HCT116 (cell line): ENCODE measurements around the gene MECP2. TPM values are rescaled to one million over a fixed set of nuclear protein-coding genes. Genes with fewer than 3 reads are reported as not detected.

Experiments used
- ATAC-seq: fragments of 200-7000 bp; cut with Tn5 transposase; 2 replicates; pipeline ENCODE4 v1.9.1; 2020; ENCODE audit warnings: mild to moderate bottlenecking, moderate library complexity
- BruUV-seq: library from RNA; stranded (reverse); fragments of 400-500 nt; replicated peaks from 2 replicates; lab custom pipeline; 2021; lab: Mats Ljungman, UMichigan
- CTCF ChIA-PET: fragments of 300-600 bp; sonication (Branson Sonifier 250); formaldehyde crosslinking; loops from one replicate; lab custom pipeline; 2021; ENCODE audit warnings: antibody characterized with exemption; lab: Charles Lee
- POLR2A ChIA-PET: fragments of 300-600, 350-600 bp; sonication (Branson Sonifier 250); formaldehyde crosslinking; loops from one replicate; lab custom pipeline; 2021; ENCODE audit warnings: antibody characterized with exemption; lab: Charles Lee
- RAD21 ChIA-PET, 2 experiments: fragments of 300-600 bp; sonication (Branson Sonifier 250); formaldehyde crosslinking; loops; one replicate each; lab custom pipeline; 2023; ENCODE audit warnings: low total read pairs in 2 of 2; ENCODE audit not compliant: uncharacterized antibody in 2 of 2, unreplicated experiment in 2 of 2, low non-redundant PET in 1 of 2; lab: Charles Lee
- DNase-seq: peaks from one replicate; pipeline ENCODE4 v3.0.0-alpha.2; 2010; ENCODE audit warnings: low read depth, low spot score
- H2AFZ ChIP-seq: fragments of 200-600 bp; shearing (Covaris generic), sonication (generic); 2 replicates; pipeline ENCODE4 v1.6.1; 2017; ENCODE audit warnings: low read depth, mixed run types, mixed read lengths, antibody characterized with exemption, low read length; ENCODE audit not compliant: poor library complexity, severe bottlenecking
- H3K27ac ChIP-seq: 2 replicates; pipeline ENCODE4 v1.5.1; 2012; ENCODE audit warnings: low read depth, low read length
- H3K27me3 ChIP-seq: fragments of 200-600 bp; sonication (generic); 2 replicates; pipeline ENCODE4 v1.6.1; 2016; ENCODE audit warnings: mixed run types, low read length, mixed read lengths; ENCODE audit not compliant: insufficient read depth
- H3K36me3 ChIP-seq, 2 experiments: fragments of 200-500 bp in 1 of 2; fragments of 200-600 bp in 1 of 2; sonication (Bioruptor generic) in 1 of 2; sonication (generic) in 1 of 2; 2 replicates each; pipeline versions ENCODE4 v1.5.1 to v1.6.1; 2014 to 2016; ENCODE audit warnings: low read length in 2 of 2, inconsistent platforms in 1 of 2, mixed read lengths in 1 of 2, mixed run types in 1 of 2; ENCODE audit not compliant: insufficient read depth in 2 of 2, control insufficient read depth in 1 of 2
- H3K4me1 ChIP-seq, 2 experiments: fragments of 200-600 bp in 1 of 2; sonication (generic) in 1 of 2; 2 replicates each; pipeline versions ENCODE4 v1.5.1 to v1.6.1; 2012 to 2017; ENCODE audit warnings: low read length in 2 of 2, inconsistent platforms in 1 of 2, mild to moderate bottlenecking in 1 of 2, mixed read lengths in 1 of 2, mixed run types in 1 of 2, moderate library complexity in 1 of 2; ENCODE audit not compliant: insufficient read depth in 2 of 2, control insufficient read depth in 1 of 2
- H3K4me2 ChIP-seq: fragments of 200-600 bp; sonication (generic); 2 replicates; pipeline ENCODE4 v1.6.1; 2017; ENCODE audit warnings: mixed run types, low read length, mixed read lengths
- H3K4me3 ChIP-seq, 2 experiments: fragments of 200-600 bp in 1 of 2; sonication (generic) in 1 of 2; replicated peaks in 1 of 2; 2 replicates each; pipeline ENCODE4 v1.5.1; 2011 to 2016; ENCODE audit warnings: low read length in 2 of 2, control low read depth in 1 of 2, low read depth in 1 of 2, mild to moderate bottlenecking in 1 of 2, mixed read lengths in 1 of 2, mixed run types in 1 of 2
- H3K79me2 ChIP-seq: fragments of 200-600 bp; sonication (generic); 2 replicates; pipeline ENCODE4 v1.6.1; 2017; ENCODE audit warnings: mild to moderate bottlenecking, mixed run types, low read length, moderate library complexity, mixed read lengths; ENCODE audit not compliant: insufficient read depth
- H3K9ac ChIP-seq: fragments of 200-600 bp; sonication (generic); 2 replicates; pipeline ENCODE4 v1.6.1; 2016; ENCODE audit warnings: low read length, mixed read lengths
- H3K9me2 ChIP-seq: fragments of 200-600 bp; sonication (generic), shearing (Covaris generic); 2 replicates; pipeline ENCODE4 v1.6.1; 2017; ENCODE audit warnings: mixed run types, mild to moderate bottlenecking, moderate library complexity; ENCODE audit not compliant: insufficient read depth
- H3K9me3 ChIP-seq, 2 experiments: fragments of 200-500 bp in 1 of 2; fragments of 200-600 bp in 1 of 2; sonication (Bioruptor generic) in 1 of 2; sonication (generic) in 1 of 2; 2 replicates each; pipeline ENCODE4 v1.6.1; 2014 to 2017; ENCODE audit warnings: low read length in 2 of 2, mixed read lengths in 2 of 2, inconsistent platforms in 1 of 2, low read depth in 1 of 2, mild to moderate bottlenecking in 1 of 2, mixed run types in 1 of 2, moderate library complexity in 1 of 2; ENCODE audit not compliant: control insufficient read depth in 1 of 2, insufficient read depth in 1 of 2
- H4K20me1 ChIP-seq: fragments of 200-600 bp; sonication (generic), shearing (Covaris generic); 2 replicates; pipeline ENCODE4 v1.6.1; 2017; ENCODE audit warnings: mixed run types, mild to moderate bottlenecking, moderate library complexity; ENCODE audit not compliant: insufficient read depth
- ATF3 ChIP-seq: IDR thresholded peaks from 2 replicates; pipeline ENCODE4 v1.6.1; 2012
- CTCF ChIP-seq, 3 experiments: fragments of 200-600 bp in 1 of 3; sonication (generic) in 1 of 3; IDR thresholded peaks in 2 of 3; conservative IDR thresholded peaks in 1 of 3; 2 replicates each; pipeline ENCODE4 v1.5.1; 2012 to 2017; ENCODE audit warnings: low read depth in 2 of 3, low read length in 2 of 3, antibody characterized with exemption in 1 of 3, borderline replicate concordance in 1 of 3, control low read depth in 1 of 3, mild to moderate bottlenecking in 1 of 3, mixed read lengths in 1 of 3, mixed run types in 1 of 3, moderate library complexity in 1 of 3; ENCODE audit not compliant: insufficient read depth in 1 of 3
- MAX ChIP-seq: IDR thresholded peaks from 2 replicates; pipeline ENCODE4 v1.6.1; 2012
- POLR2AphosphoS5 ChIP-seq: IDR thresholded peaks from 2 replicates; pipeline ENCODE4 v1.6.1; 2011; ENCODE audit warnings: mild to moderate bottlenecking, low read depth, low read length, moderate library complexity
- RAD21 ChIP-seq: IDR thresholded peaks from 2 replicates; pipeline ENCODE4 v1.6.1; 2012; ENCODE audit warnings: low read depth, mild to moderate bottlenecking
- SIN3A ChIP-seq: IDR thresholded peaks from 2 replicates; pipeline ENCODE4 v1.6.1; 2012; ENCODE audit warnings: low read depth
- TCF7L2 ChIP-seq: IDR thresholded peaks from 2 replicates; pipeline ENCODE4 v1.7.0; 2011; ENCODE audit warnings: borderline replicate concordance, inconsistent platforms; ENCODE audit not compliant: insufficient read depth, insufficient read length; ENCODE audit errors: extremely low read depth
- intact Hi-C: fragments of 100-400 bp; cut with micrococcal nuclease; formaldehyde crosslinking; loops from 2 replicates; pipeline ENCODE4 v1.10.0; 2022
- total RNA-seq: library from RNA; stranded (reverse); gene quantifications from one replicate; pipeline ENCODE4 v1.2.1, GENCODE V29; 2021; ENCODE audit not compliant: unreplicated experiment

MECP2 gene
- total RNA-seq, 1 experiment from 2014 or later = 32.4 TPM

- ChIA-PET POLR2A (no interaction called here), CTCF (no interaction called here), RAD21 (no interaction called here)
- Histone ChIP-seq H3K4me2 (no peak overlapping the region), H2AFZ (no peak overlapping the region), H3K9me2 (no peaks in the 10 kb centered on the region), H3K9me3 (no peaks in the 10 kb centered on the region), H3K9ac (no peak overlapping the region), H3K4me3 (no peak overlapping the region), H3K4me1 (peaks cover 7 to 15% of the 10 kb centered on the region in 2 experiments; a peak in 2 of 4 replicates), H3K36me3 (no peaks in the 10 kb centered on the region), H3K79me2 (no peaks in the 10 kb centered on the region), H3K27me3 (no peaks in the 10 kb centered on the region), H3K27ac (no peak overlapping the region), H4K20me1 (no peaks in the 10 kb centered on the region)
- BruUV-seq = no TSS peak
- DNase-seq = no peak
- TF ChIP-seq SIN3A = no peak
- intact Hi-C loops = no loop called here
- ATAC-seq = no peak
Observed at GRCh38 chrX:154120567-154120966, 23.1 kb upstream of the MECP2 start.

GRCh38 chrX:154117566-154117965 is 20.0 kb upstream of the MECP2 start:
- no peak for TF ChIP-seq TCF7L2
- TF ChIP-seq RAD21 = no peak
- no peak for TF ChIP-seq POLR2AphosphoS5
- TF ChIP-seq MAX = no peak
- TF ChIP-seq ATF3 = no peak
- TF ChIP-seq CTCF (IDR thresholded peaks at IDR 0.05 in 2 of 3, conservative IDR thresholded peaks at IDR 0.05 in 1 of 3; ENCODE audit: borderline replicate concordance in 1 of 3, insufficient read depth in 1 of 3, low read depth in 2 of 3, low read length in 2 of 3) = no peak
- no peaks in the 10 kb centered on the region for H4K20me1 ChIP-seq
- no peak overlapping the region for H3K4me3 ChIP-seq
- no peak overlapping the region for H3K27ac ChIP-seq
- ATAC-seq (no peak), DNase-seq (no peak)
- H3K9me3 ChIP-seq = no peaks in the 10 kb centered on the region
- RAD21 ChIA-PET = no interaction called here
- no peak overlapping the region for H3K9ac ChIP-seq
- BruUV-seq = no TSS peak
- H2AFZ ChIP-seq = no peak overlapping the region
- no peaks in the 10 kb centered on the region for H3K27me3 ChIP-seq
- H3K4me1 ChIP-seq = peaks cover 2 to 9% of the 10 kb centered on the region in 2 experiments; a peak in 1 of 4 replicates
- POLR2A ChIA-PET = no interaction called here
- no peak overlapping the region for H3K4me2 ChIP-seq
- H3K79me2 ChIP-seq = no peaks in the 10 kb centered on the region
- intact Hi-C loops = no loop called here
- H3K9me2 ChIP-seq = no peaks in the 10 kb centered on the region
- H3K36me3 ChIP-seq = no peaks in the 10 kb centered on the region
- CTCF ChIA-PET = no interaction called here
